H1 (cell line): ENCODE results near the gene PDE3A. TPM values are rescaled to one million over a fixed set of nuclear protein-coding genes. Genes with fewer than 3 reads are reported as not detected.

ENCODE experiments used
- CTCF ChIA-PET: fragments of 300-600 bp; sonication (Branson Sonifier 250); formaldehyde crosslinking; loops from one replicate; lab custom pipeline; 2021; ENCODE audit not compliant: partially characterized antibody; lab: Charles Lee
- POLR2A ChIA-PET: fragments of 300-600 bp; sonication (Branson Sonifier 250); formaldehyde crosslinking; loops from one replicate; lab custom pipeline; 2021; ENCODE audit warnings: inconsistent platforms; ENCODE audit not compliant: partially characterized antibody; lab: Charles Lee
- DNase-seq, 2 experiments: peaks; one replicate each; pipeline versions ENCODE4 v3.0.0 to v3.0.0-alpha.2; 2010 to 2022; ENCODE audit warnings: low spot score in 2 of 2, low read depth in 1 of 2, mixed read lengths in 1 of 2
- FAIRE-seq: peaks from 2 replicates; lab custom pipeline; 2011; peaks lifted over from hg19 to GRCh38; lab: Jason Lieb, UNC
- H2AFZ ChIP-seq: 2 replicates; pipeline ENCODE4 v1.8.1; 2012; ENCODE audit warnings: low read length, inconsistent platforms
- H2AK5ac ChIP-seq: 2 replicates; pipeline ENCODE4 v1.6.1; 2013; ENCODE audit warnings: low read depth, low read length
- H2BK120ac ChIP-seq: replicated peaks from 2 replicates; pipeline ENCODE3; 2013; ENCODE audit warnings: low read depth, low read length, inconsistent platforms
- H2BK12ac ChIP-seq: 2 replicates; pipeline ENCODE4 v1.6.1; 2013; ENCODE audit warnings: low read depth, low read length
- H2BK15ac ChIP-seq: 2 replicates; pipeline ENCODE4 v1.6.1; 2013; ENCODE audit warnings: low read length
- H2BK20ac ChIP-seq: 2 replicates; pipeline ENCODE4 v1.6.1; 2013; ENCODE audit warnings: low read length
- H2BK5ac ChIP-seq: 2 replicates; pipeline ENCODE4 v1.6.1; 2013; ENCODE audit warnings: low read depth, low read length
- H3K14ac ChIP-seq: 2 replicates; pipeline ENCODE4 v1.6.1; 2013; ENCODE audit warnings: inconsistent platforms; ENCODE audit not compliant: insufficient read length
- H3K18ac ChIP-seq: 2 replicates; pipeline ENCODE4 v1.6.1; 2013; ENCODE audit warnings: low read length; ENCODE audit errors: extremely low read depth
- H3K23ac ChIP-seq: 2 replicates; pipeline ENCODE4 v1.6.1; 2013; ENCODE audit warnings: inconsistent platforms; ENCODE audit not compliant: insufficient read length
- H3K23me2 ChIP-seq: 2 replicates; pipeline ENCODE4 v1.6.1; 2013; ENCODE audit warnings: low read depth, low read length
- H3K27ac ChIP-seq: 2 replicates; pipeline ENCODE4 v1.6.1; 2011; ENCODE audit warnings: low read depth, low read length, inconsistent platforms
- H3K27me3 ChIP-seq, 4 experiments: replicated peaks in 1 of 4; 1 replicate in 1 of 4; 2 replicates in 3 of 4; pipeline versions ENCODE4 v1.6.1 to v1.8.1; 2011 to 2013; ENCODE audit warnings: low read length in 3 of 4, mild to moderate bottlenecking in 3 of 4, inconsistent platforms in 2 of 4, mixed read lengths in 2 of 4, moderate library complexity in 1 of 4; ENCODE audit not compliant: control insufficient read depth in 3 of 4, insufficient read depth in 3 of 4; ENCODE audit errors: extremely low read depth in 1 of 4
- H3K36me3 ChIP-seq, 4 experiments: 2 replicates each; pipeline versions ENCODE4 v1.6.1 to v1.8.1; 2011 to 2013; ENCODE audit warnings: mild to moderate bottlenecking in 4 of 4, low read length in 3 of 4, moderate library complexity in 2 of 4, control low read depth in 1 of 4, inconsistent platforms in 1 of 4; ENCODE audit not compliant: insufficient read depth in 4 of 4, control insufficient read depth in 2 of 4
- H3K4ac ChIP-seq: replicated peaks from 2 replicates; pipeline ENCODE3; 2013; ENCODE audit warnings: low read length, low read depth, mixed read lengths, inconsistent platforms; ENCODE audit not compliant: insufficient read length
- H3K4me1 ChIP-seq, 4 experiments: replicated peaks in 1 of 4; 1 replicate in 1 of 4; 2 replicates in 3 of 4; pipeline versions ENCODE4 v1.6.1 to v1.8.1; 2011 to 2013; ENCODE audit warnings: low read length in 3 of 4, inconsistent platforms in 2 of 4, mixed read lengths in 1 of 4; ENCODE audit not compliant: insufficient read depth in 4 of 4, control insufficient read depth in 3 of 4
- H3K4me2 ChIP-seq, 2 experiments: 2 replicates each; pipeline versions ENCODE4 v1.6.1 to v1.8.1; 2011 to 2013; ENCODE audit warnings: low read depth in 2 of 2, low read length in 2 of 2, control low read depth in 1 of 2, inconsistent platforms in 1 of 2, mild to moderate bottlenecking in 1 of 2; ENCODE audit not compliant: insufficient read depth in 1 of 2
- H3K4me3 ChIP-seq, 4 experiments: fragments of 200-600, 300-600 bp in 1 of 4; sonication (generic), shearing (Covaris generic), sonication (Bioruptor Twin) in 1 of 4; 2 replicates each; pipeline versions ENCODE4 v1.5.1 to v1.8.1; 2011 to 2016; ENCODE audit warnings: low read length in 4 of 4, low read depth in 3 of 4, control low read depth in 2 of 4, inconsistent platforms in 2 of 4, mild to moderate bottlenecking in 2 of 4, mixed read lengths in 1 of 4, moderate library complexity in 1 of 4; ENCODE audit not compliant: insufficient read depth in 2 of 4; ENCODE audit errors: extremely low read depth in 1 of 4
- H3K56ac ChIP-seq: replicated peaks from 2 replicates; pipeline ENCODE3; 2013; ENCODE audit warnings: low read depth, mild to moderate bottlenecking, mixed read lengths, low read length, inconsistent platforms; ENCODE audit not compliant: insufficient read length
- H3K79me1 ChIP-seq: 2 replicates; pipeline ENCODE4 v1.6.1; 2013; ENCODE audit warnings: low read depth, low read length, control low read depth
- H3K79me2 ChIP-seq, 2 experiments: 2 replicates each; pipeline versions ENCODE4 v1.6.1 to v1.8.1; 2012 to 2013; ENCODE audit warnings: low read length in 2 of 2, mild to moderate bottlenecking in 2 of 2, inconsistent platforms in 1 of 2; ENCODE audit not compliant: insufficient read depth in 2 of 2, control insufficient read depth in 1 of 2
- H3K9ac ChIP-seq, 4 experiments: replicated peaks in 1 of 4; 1 replicate in 1 of 4; 2 replicates in 3 of 4; pipeline versions ENCODE4 v1.6.1 to v1.8.1; 2011 to 2013; ENCODE audit warnings: low read depth in 3 of 4, low read length in 3 of 4, control low read depth in 2 of 4, mild to moderate bottlenecking in 2 of 4, moderate library complexity in 2 of 4, inconsistent platforms in 1 of 4; ENCODE audit errors: extremely low read depth in 1 of 4
- H3K9me3 ChIP-seq, 2 experiments: 2 replicates each; pipeline versions ENCODE4 v1.6.1 to v1.8.1; 2012 to 2013; ENCODE audit warnings: mild to moderate bottlenecking in 2 of 2, moderate library complexity in 2 of 2, control low read depth in 1 of 2, inconsistent platforms in 1 of 2, low read depth in 1 of 2, low read length in 1 of 2, mixed read lengths in 1 of 2; ENCODE audit not compliant: insufficient read depth in 2 of 2
- H4K20me1 ChIP-seq, 2 experiments: replicated peaks in 1 of 2; 2 replicates each; pipeline versions ENCODE3 to v1.8.1; 2011 to 2013; ENCODE audit warnings: inconsistent platforms in 2 of 2, low read length in 2 of 2, mild to moderate bottlenecking in 1 of 2; ENCODE audit not compliant: insufficient read depth in 2 of 2, control insufficient read depth in 1 of 2
- H4K5ac ChIP-seq: 2 replicates; pipeline ENCODE4 v1.6.1; 2013; ENCODE audit warnings: low read length, low read depth, mixed read lengths, inconsistent platforms; ENCODE audit not compliant: insufficient read length
- H4K8ac ChIP-seq: 2 replicates; pipeline ENCODE4 v1.8.0; 2013; ENCODE audit warnings: mild to moderate bottlenecking, moderate library complexity, low read length, inconsistent platforms; ENCODE audit not compliant: insufficient read depth; ENCODE audit errors: extremely low read depth
- H4K91ac ChIP-seq: replicated peaks from 2 replicates; pipeline ENCODE3; 2013; ENCODE audit warnings: low read length, mixed read lengths, inconsistent platforms; ENCODE audit not compliant: insufficient read length
- CBX8 ChIP-seq: fragments of 300-800, 300-1000 bp; sonication (generic); IDR thresholded peaks from 2 replicates; pipeline ENCODE4 v1.7.1; 2016; ENCODE audit warnings: low read depth, low read length, borderline replicate concordance
- CHD1 ChIP-seq: IDR thresholded peaks from 2 replicates; pipeline ENCODE4 v1.6.1; 2012; ENCODE audit warnings: low read depth, low read length, improper control_type of control experiment
- CREB1 ChIP-seq: IDR thresholded peaks from 2 replicates; pipeline ENCODE4 v1.6.1; 2012; ENCODE audit warnings: inconsistent platforms
- GTF2F1 ChIP-seq: IDR thresholded peaks from 2 replicates; pipeline ENCODE4 v1.6.1; 2012; ENCODE audit warnings: low read depth, low read length, improper control_type of control experiment, borderline replicate concordance
- HDAC6 ChIP-seq: IDR thresholded peaks from one replicate; pipeline ENCODE4 v1.7.1; 2012; ENCODE audit warnings: low read depth, mild to moderate bottlenecking, inconsistent platforms, low read length, moderate library complexity
- KDM4A ChIP-seq: IDR thresholded peaks from one replicate; pipeline ENCODE4 v1.7.1; 2012; ENCODE audit warnings: low read depth, mild to moderate bottlenecking, moderate library complexity, low read length, inconsistent platforms; ENCODE audit not compliant: severe bottlenecking
- SUZ12 ChIP-seq: fragments of 200-600 bp; sonication (generic); IDR thresholded peaks from 2 replicates; pipeline ENCODE4 v1.6.1; 2012; ENCODE audit warnings: mild to moderate bottlenecking, inconsistent platforms, low read length, moderate library complexity, mixed read lengths
- WGBS, 2 experiments: shearing (Covaris generic) in 1 of 2; methylation state at CpG; one replicate each; pipeline versions ENCODE4 v1.1.6 to v1.1.7; 2013 to 2015; ENCODE audit warnings: low lambda C conversion rate in 2 of 2, mixed read lengths in 2 of 2, inconsistent platforms in 1 of 2, low coverage in 1 of 2, missing lambda C conversion rate in 1 of 2; ENCODE audit not compliant: insufficient replicate concordance in 2 of 2, insufficient coverage in 1 of 2, insufficient read length in 1 of 2; ENCODE audit errors: extremely low coverage in 1 of 2, missing lambda C conversion rate in 1 of 2; 5-methylcytosine and 5-hydroxymethylcytosine counted together
- polyA plus RNA-seq, 7 experiments: library from polyadenylated mRNA; depleted of rRNA in 3 of 7; stranded (reverse) in 5 of 7; unstranded in 2 of 7; fragments of >200 nt in 5 of 7; fragments of 200-250 nt in 2 of 7; gene quantifications; 1 replicate in 5 of 7; 2 replicates in 1 of 7; 4 replicates in 1 of 7; pipeline versions ENCODE4 v1.2.1 to v1.2.3, GENCODE V29; 2011 to 2013; ENCODE audit warnings: missing spikeins in 2 of 7, mixed read lengths in 2 of 7
- total RNA-seq: library from RNA; stranded (reverse); fragmentation: NEBNext Ultra II Directional; extraction: Animal tissue kit (Norgen Biotek cat#: 25700); gene quantifications from 2 replicates; pipeline ENCODE4 v1.2.1, GENCODE V29; 2021

The PDE3A gene
- total and polyA plus RNA-seq, 2 of the 8 experiments (the other 6 are each of a cell fraction or from before 2014, with no cell fraction given): 1.4 to 3.4 TPM

GRCh38 chr12:20345866-20346265 is 22.5 kb upstream of the PDE3A start:
- no peak overlapping the region for H3K4me2 ChIP-seq
- no peak overlapping the region for H3K23ac ChIP-seq
- no peaks in the 10 kb centered on the region for H3K79me1 ChIP-seq
- no peak overlapping the region for H3K56ac ChIP-seq
- H2BK120ac ChIP-seq: no peak overlapping the region
- H2AFZ ChIP-seq: no peak overlapping the region
- no peak overlapping the region for H4K91ac ChIP-seq
- DNase-seq: no peak
- no peaks in the 10 kb centered on the region for H3K9me3 ChIP-seq
- no peak overlapping the region for H3K18ac ChIP-seq
- WGBS, 2 experiments: 62% methylated on average over 3 of the region's 3 CpGs; no CpG with 5 or more reads in 1 of the 2 experiments
- H3K9ac ChIP-seq: no peak overlapping the region; a peak in 1 of 7 replicates
- no peaks in the 10 kb centered on the region for H3K36me3 ChIP-seq
- no peak overlapping the region for H4K5ac ChIP-seq
- H3K4ac ChIP-seq: no peak overlapping the region
- no peak overlapping the region for H4K8ac ChIP-seq
- FAIRE-seq: no peak
- H3K14ac ChIP-seq: no peak overlapping the region
- ChIA-PET POLR2A (interaction anchor here (1.1 kb wide), 1 partner anchor 9 kb away, joined by 4 read pairs; no protein-coding TSS in a partner anchor), CTCF (no interaction called here)
- no peak overlapping the region for H2BK5ac ChIP-seq
- no peak overlapping the region for H2BK20ac ChIP-seq
- TF ChIP-seq HDAC6 (no peak), KDM4A (no peak), CBX8 (no peak), CREB1 (no peak), SUZ12 (no peak), CHD1 (no peak), GTF2F1 (no peak)
- H2AK5ac ChIP-seq: no peak overlapping the region
- no peak overlapping the region for H2BK12ac ChIP-seq
- no peaks in the 10 kb centered on the region for H3K79me2 ChIP-seq
- H3K27me3 ChIP-seq: no peaks in the 10 kb centered on the region
- no peak overlapping the region for H3K4me3 ChIP-seq
- no peak overlapping the region for H2BK15ac ChIP-seq
- H3K4me1 ChIP-seq: no peaks in the 10 kb centered on the region; a peak in 1 of 7 replicates
- H3K27ac ChIP-seq: no peak overlapping the region; the same call in 1 of the 2 replicates
- no peaks in the 10 kb centered on the region for H4K20me1 ChIP-seq
- no peaks in the 10 kb centered on the region for H3K23me2 ChIP-seq
